H1 (cell line): ENCODE data around the gene SYNJ1. TPM values are rescaled to one million over a fixed set of nuclear protein-coding genes. Genes with fewer than 3 reads are reported as not detected.

ENCODE experiments used
- CTCF ChIA-PET: fragments of 300-600 bp; sonication (Branson Sonifier 250); formaldehyde crosslinking; loops from one replicate; lab custom pipeline; 2021; ENCODE audit not compliant: partially characterized antibody; lab: Charles Lee
- POLR2A ChIA-PET: fragments of 300-600 bp; sonication (Branson Sonifier 250); formaldehyde crosslinking; loops from one replicate; lab custom pipeline; 2021; ENCODE audit warnings: inconsistent platforms; ENCODE audit not compliant: partially characterized antibody; lab: Charles Lee
- DNase-seq, 2 experiments: peaks; one replicate each; pipeline versions ENCODE4 v3.0.0 to v3.0.0-alpha.2; 2010 to 2022; ENCODE audit warnings: low spot score in 2 of 2, low read depth in 1 of 2, mixed read lengths in 1 of 2
- FAIRE-seq: peaks from 2 replicates; lab custom pipeline; 2011; peaks lifted over from hg19 to GRCh38; lab: Jason Lieb, UNC
- H2AFZ ChIP-seq: 2 replicates; pipeline ENCODE4 v1.8.1; 2012; ENCODE audit warnings: low read length, inconsistent platforms
- H2AK5ac ChIP-seq: 2 replicates; pipeline ENCODE4 v1.6.1; 2013; ENCODE audit warnings: low read depth, low read length
- H2BK120ac ChIP-seq: replicated peaks from 2 replicates; pipeline ENCODE3; 2013; ENCODE audit warnings: low read depth, low read length, inconsistent platforms
- H2BK12ac ChIP-seq: 2 replicates; pipeline ENCODE4 v1.6.1; 2013; ENCODE audit warnings: low read depth, low read length
- H2BK15ac ChIP-seq: 2 replicates; pipeline ENCODE4 v1.6.1; 2013; ENCODE audit warnings: low read length
- H2BK20ac ChIP-seq: 2 replicates; pipeline ENCODE4 v1.6.1; 2013; ENCODE audit warnings: low read length
- H2BK5ac ChIP-seq: 2 replicates; pipeline ENCODE4 v1.6.1; 2013; ENCODE audit warnings: low read depth, low read length
- H3K14ac ChIP-seq: 2 replicates; pipeline ENCODE4 v1.6.1; 2013; ENCODE audit warnings: inconsistent platforms; ENCODE audit not compliant: insufficient read length
- H3K18ac ChIP-seq: 2 replicates; pipeline ENCODE4 v1.6.1; 2013; ENCODE audit warnings: low read length; ENCODE audit errors: extremely low read depth
- H3K23ac ChIP-seq: 2 replicates; pipeline ENCODE4 v1.6.1; 2013; ENCODE audit warnings: inconsistent platforms; ENCODE audit not compliant: insufficient read length
- H3K23me2 ChIP-seq: 2 replicates; pipeline ENCODE4 v1.6.1; 2013; ENCODE audit warnings: low read depth, low read length
- H3K27ac ChIP-seq: 2 replicates; pipeline ENCODE4 v1.6.1; 2011; ENCODE audit warnings: low read depth, low read length, inconsistent platforms
- H3K27me3 ChIP-seq, 4 experiments: replicated peaks in 1 of 4; 1 replicate in 1 of 4; 2 replicates in 3 of 4; pipeline versions ENCODE4 v1.6.1 to v1.8.1; 2011 to 2013; ENCODE audit warnings: low read length in 3 of 4, mild to moderate bottlenecking in 3 of 4, inconsistent platforms in 2 of 4, mixed read lengths in 2 of 4, moderate library complexity in 1 of 4; ENCODE audit not compliant: control insufficient read depth in 3 of 4, insufficient read depth in 3 of 4; ENCODE audit errors: extremely low read depth in 1 of 4
- H3K36me3 ChIP-seq, 4 experiments: 2 replicates each; pipeline versions ENCODE4 v1.6.1 to v1.8.1; 2011 to 2013; ENCODE audit warnings: mild to moderate bottlenecking in 4 of 4, low read length in 3 of 4, moderate library complexity in 2 of 4, control low read depth in 1 of 4, inconsistent platforms in 1 of 4; ENCODE audit not compliant: insufficient read depth in 4 of 4, control insufficient read depth in 2 of 4
- H3K4ac ChIP-seq: replicated peaks from 2 replicates; pipeline ENCODE3; 2013; ENCODE audit warnings: low read length, low read depth, mixed read lengths, inconsistent platforms; ENCODE audit not compliant: insufficient read length
- H3K4me1 ChIP-seq, 4 experiments: replicated peaks in 1 of 4; 1 replicate in 1 of 4; 2 replicates in 3 of 4; pipeline versions ENCODE4 v1.6.1 to v1.8.1; 2011 to 2013; ENCODE audit warnings: low read length in 3 of 4, inconsistent platforms in 2 of 4, mixed read lengths in 1 of 4; ENCODE audit not compliant: insufficient read depth in 4 of 4, control insufficient read depth in 3 of 4
- H3K4me2 ChIP-seq, 2 experiments: 2 replicates each; pipeline versions ENCODE4 v1.6.1 to v1.8.1; 2011 to 2013; ENCODE audit warnings: low read depth in 2 of 2, low read length in 2 of 2, control low read depth in 1 of 2, inconsistent platforms in 1 of 2, mild to moderate bottlenecking in 1 of 2; ENCODE audit not compliant: insufficient read depth in 1 of 2
- H3K4me3 ChIP-seq, 4 experiments: fragments of 200-600, 300-600 bp in 1 of 4; sonication (generic), shearing (Covaris generic), sonication (Bioruptor Twin) in 1 of 4; 2 replicates each; pipeline versions ENCODE4 v1.5.1 to v1.8.1; 2011 to 2016; ENCODE audit warnings: low read length in 4 of 4, low read depth in 3 of 4, control low read depth in 2 of 4, inconsistent platforms in 2 of 4, mild to moderate bottlenecking in 2 of 4, mixed read lengths in 1 of 4, moderate library complexity in 1 of 4; ENCODE audit not compliant: insufficient read depth in 2 of 4; ENCODE audit errors: extremely low read depth in 1 of 4
- H3K56ac ChIP-seq: replicated peaks from 2 replicates; pipeline ENCODE3; 2013; ENCODE audit warnings: low read depth, mild to moderate bottlenecking, mixed read lengths, low read length, inconsistent platforms; ENCODE audit not compliant: insufficient read length
- H3K79me1 ChIP-seq: 2 replicates; pipeline ENCODE4 v1.6.1; 2013; ENCODE audit warnings: low read depth, low read length, control low read depth
- H3K79me2 ChIP-seq, 2 experiments: 2 replicates each; pipeline versions ENCODE4 v1.6.1 to v1.8.1; 2012 to 2013; ENCODE audit warnings: low read length in 2 of 2, mild to moderate bottlenecking in 2 of 2, inconsistent platforms in 1 of 2; ENCODE audit not compliant: insufficient read depth in 2 of 2, control insufficient read depth in 1 of 2
- H3K9ac ChIP-seq, 4 experiments: replicated peaks in 1 of 4; 1 replicate in 1 of 4; 2 replicates in 3 of 4; pipeline versions ENCODE4 v1.6.1 to v1.8.1; 2011 to 2013; ENCODE audit warnings: low read depth in 3 of 4, low read length in 3 of 4, control low read depth in 2 of 4, mild to moderate bottlenecking in 2 of 4, moderate library complexity in 2 of 4, inconsistent platforms in 1 of 4; ENCODE audit errors: extremely low read depth in 1 of 4
- H3K9me3 ChIP-seq, 2 experiments: 2 replicates each; pipeline versions ENCODE4 v1.6.1 to v1.8.1; 2012 to 2013; ENCODE audit warnings: mild to moderate bottlenecking in 2 of 2, moderate library complexity in 2 of 2, control low read depth in 1 of 2, inconsistent platforms in 1 of 2, low read depth in 1 of 2, low read length in 1 of 2, mixed read lengths in 1 of 2; ENCODE audit not compliant: insufficient read depth in 2 of 2
- H4K20me1 ChIP-seq, 2 experiments: replicated peaks in 1 of 2; 2 replicates each; pipeline versions ENCODE3 to v1.8.1; 2011 to 2013; ENCODE audit warnings: inconsistent platforms in 2 of 2, low read length in 2 of 2, mild to moderate bottlenecking in 1 of 2; ENCODE audit not compliant: insufficient read depth in 2 of 2, control insufficient read depth in 1 of 2
- H4K5ac ChIP-seq: 2 replicates; pipeline ENCODE4 v1.6.1; 2013; ENCODE audit warnings: low read length, low read depth, mixed read lengths, inconsistent platforms; ENCODE audit not compliant: insufficient read length
- H4K8ac ChIP-seq: 2 replicates; pipeline ENCODE4 v1.8.0; 2013; ENCODE audit warnings: mild to moderate bottlenecking, moderate library complexity, low read length, inconsistent platforms; ENCODE audit not compliant: insufficient read depth; ENCODE audit errors: extremely low read depth
- H4K91ac ChIP-seq: replicated peaks from 2 replicates; pipeline ENCODE3; 2013; ENCODE audit warnings: low read length, mixed read lengths, inconsistent platforms; ENCODE audit not compliant: insufficient read length
- BCL11A ChIP-seq, 2 experiments: IDR thresholded peaks; one replicate each; pipeline ENCODE4 v1.6.1; 2011; ENCODE audit warnings: low read depth in 2 of 2, low read length in 2 of 2, mild to moderate bottlenecking in 2 of 2
- CBX5 ChIP-seq: fragments of 300-800, 300-1000 bp; sonication (generic); IDR thresholded peaks from 2 replicates; pipeline ENCODE4 v1.7.1; 2016; ENCODE audit warnings: antibody characterized with exemption, low read length, low read depth
- CBX8 ChIP-seq: fragments of 300-800, 300-1000 bp; sonication (generic); IDR thresholded peaks from 2 replicates; pipeline ENCODE4 v1.7.1; 2016; ENCODE audit warnings: low read depth, low read length, borderline replicate concordance
- CREB1 ChIP-seq: IDR thresholded peaks from 2 replicates; pipeline ENCODE4 v1.6.1; 2012; ENCODE audit warnings: inconsistent platforms
- EGR1 ChIP-seq: IDR thresholded peaks from 2 replicates; pipeline ENCODE4 v1.6.1; 2011; ENCODE audit warnings: low read depth, low read length, borderline replicate concordance
- KDM5A ChIP-seq: fragments of 200-600 bp; IDR thresholded peaks from 2 replicates; pipeline ENCODE4 v1.7.1; 2012; ENCODE audit warnings: mild to moderate bottlenecking, low read length, inconsistent platforms, mixed read lengths
- NRF1 ChIP-seq: IDR thresholded peaks from 2 replicates; pipeline ENCODE4 v1.6.1; 2011; ENCODE audit warnings: mild to moderate bottlenecking, low read depth, low read length, improper control_type of control experiment
- POLR2A ChIP-seq, 2 experiments: IDR thresholded peaks; 1 replicate in 1 of 2; 2 replicates in 1 of 2; pipeline ENCODE4 v1.6.1; 2011; ENCODE audit warnings: low read depth in 2 of 2, low read length in 2 of 2, mild to moderate bottlenecking in 2 of 2; ENCODE audit errors: control extremely low read depth in 1 of 2
- POLR2AphosphoS5 ChIP-seq: IDR thresholded peaks from 2 replicates; pipeline ENCODE4 v1.6.1; 2011; ENCODE audit warnings: low read depth, low read length
- POU5F1 ChIP-seq: IDR thresholded peaks from 2 replicates; pipeline ENCODE4 v1.6.1; 2011; ENCODE audit warnings: low read depth, mild to moderate bottlenecking, low read length, moderate library complexity
- RBBP5 ChIP-seq: IDR thresholded peaks from 2 replicates; pipeline ENCODE4 v1.7.1; 2012; ENCODE audit warnings: low read depth, mild to moderate bottlenecking, inconsistent platforms, low read length, moderate library complexity, borderline replicate concordance
- SIRT6 ChIP-seq: IDR thresholded peaks from one replicate; pipeline ENCODE4 v1.7.1; 2012; ENCODE audit warnings: low read length, inconsistent platforms
- SP1 ChIP-seq: IDR thresholded peaks from 2 replicates; pipeline ENCODE4 v1.6.1; 2011; ENCODE audit warnings: low read depth, low read length
- SP4 ChIP-seq: IDR thresholded peaks from 2 replicates; pipeline ENCODE4 v1.6.1; 2012; ENCODE audit warnings: low read length, inconsistent platforms
- SRF ChIP-seq: IDR thresholded peaks from 2 replicates; pipeline ENCODE4 v1.6.1; 2011; ENCODE audit warnings: mild to moderate bottlenecking, low read depth, low read length, moderate library complexity
- TBP ChIP-seq: IDR thresholded peaks from 2 replicates; pipeline ENCODE4 v1.6.1; 2011; ENCODE audit warnings: low read depth, low read length, improper control_type of control experiment
- TEAD4 ChIP-seq: IDR thresholded peaks from 2 replicates; pipeline ENCODE4 v1.6.1; 2012; ENCODE audit warnings: low read depth, low read length, inconsistent platforms, mixed read lengths
- WGBS, 2 experiments: shearing (Covaris generic) in 1 of 2; methylation state at CpG; one replicate each; pipeline versions ENCODE4 v1.1.6 to v1.1.7; 2013 to 2015; ENCODE audit warnings: low lambda C conversion rate in 2 of 2, mixed read lengths in 2 of 2, inconsistent platforms in 1 of 2, low coverage in 1 of 2, missing lambda C conversion rate in 1 of 2; ENCODE audit not compliant: insufficient replicate concordance in 2 of 2, insufficient coverage in 1 of 2, insufficient read length in 1 of 2; ENCODE audit errors: extremely low coverage in 1 of 2, missing lambda C conversion rate in 1 of 2; 5-methylcytosine and 5-hydroxymethylcytosine counted together
- polyA plus RNA-seq, 7 experiments: library from polyadenylated mRNA; depleted of rRNA in 3 of 7; stranded (reverse) in 5 of 7; unstranded in 2 of 7; fragments of >200 nt in 5 of 7; fragments of 200-250 nt in 2 of 7; gene quantifications; 1 replicate in 5 of 7; 2 replicates in 1 of 7; 4 replicates in 1 of 7; pipeline versions ENCODE4 v1.2.1 to v1.2.3, GENCODE V29; 2011 to 2013; ENCODE audit warnings: missing spikeins in 2 of 7, mixed read lengths in 2 of 7
- total RNA-seq: library from RNA; stranded (reverse); fragmentation: NEBNext Ultra II Directional; extraction: Animal tissue kit (Norgen Biotek cat#: 25700); gene quantifications from 2 replicates; pipeline ENCODE4 v1.2.1, GENCODE V29; 2021

The SYNJ1 gene
- total and polyA plus RNA-seq, 2 of the 8 experiments (the other 6 are each of a cell fraction or from before 2014, with no cell fraction given), result 1.3 to 4.3 TPM

DNA sequence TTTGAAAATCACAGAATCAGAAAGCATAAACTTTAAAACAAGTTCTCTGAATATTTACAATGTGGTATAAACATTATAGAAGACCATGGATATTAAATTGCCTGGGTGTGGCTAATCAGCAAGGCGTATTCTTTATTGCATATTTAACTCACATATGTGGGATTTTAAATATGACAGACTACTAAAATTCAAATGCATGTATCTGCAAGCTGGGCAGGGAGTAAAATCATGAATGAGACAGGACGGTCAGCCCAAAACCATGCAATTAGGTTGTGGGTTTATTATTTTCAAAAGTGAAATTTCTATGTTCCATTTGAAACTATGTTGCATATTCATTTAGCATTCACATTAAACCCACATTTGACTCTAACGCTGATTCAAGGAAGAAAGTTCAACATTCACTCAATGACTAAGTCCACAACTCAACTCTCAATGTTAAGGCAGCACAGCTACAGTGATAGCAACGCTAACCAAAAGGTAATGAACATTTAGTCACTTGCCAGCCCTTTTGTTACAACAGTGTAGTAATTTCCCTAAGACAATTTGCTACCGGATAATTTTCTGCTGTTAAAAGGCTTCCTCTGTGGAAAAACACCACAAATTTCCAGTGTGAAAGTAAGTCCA, 6.3 kb upstream of the SYNJ1 start:
- H3K27ac ChIP-seq, result no peak overlapping the region
- peaks cover 0 to 38% (median 4%) of the 10 kb centered on the region in 4 experiments; a peak in 3 of 8 replicates for H3K36me3 ChIP-seq
- 90% methylated on average over 5 of the region's 5 CpGs; no CpG with 5 or more reads in 1 of the 2 experiments for WGBS, 2 experiments
- no peak for TF ChIP-seq CBX5
- TF ChIP-seq POLR2A (IDR thresholded peaks at IDR 0.05; ENCODE audit: control extremely low read depth in 1 of 2, low read depth in 2 of 2, low read length in 2 of 2), result no peak
- TF ChIP-seq SIRT6, result no peak
- TF ChIP-seq KDM5A, result no peak
- TF ChIP-seq CREB1, result no peak
- TF ChIP-seq POU5F1, result no peak
- TF ChIP-seq CBX8, result no peak
- TF ChIP-seq RBBP5, result no peak
- no peak for TF ChIP-seq NRF1
- no peak for TF ChIP-seq SP1
- no peak for TF ChIP-seq EGR1
- TF ChIP-seq SRF, result no peak
- TF ChIP-seq POLR2AphosphoS5, result no peak
- TF ChIP-seq SP4, result no peak
- TF ChIP-seq BCL11A (IDR thresholded peaks at IDR 0.05; ENCODE audit: low read depth in 2 of 2, low read length in 2 of 2), result no peak
- no peak for TF ChIP-seq TEAD4
- TF ChIP-seq TBP, result no peak

More for the DNA sequence above, 6.3 kb upstream of the SYNJ1 start:
- CTCF ChIA-PET, result no interaction called here
- no peak overlapping the region for H2AFZ ChIP-seq
- H3K23ac ChIP-seq, result no peak overlapping the region
- no peak overlapping the region for H2AK5ac ChIP-seq
- H2BK15ac ChIP-seq, result no peak overlapping the region
- H3K4me3 ChIP-seq, result no peak overlapping the region
- no peak overlapping the region for H3K18ac ChIP-seq
- no peak overlapping the region for H4K91ac ChIP-seq
- H4K8ac ChIP-seq, result no peak overlapping the region
- no peak overlapping the region for H3K4ac ChIP-seq
- no peak overlapping the region for H2BK20ac ChIP-seq
- no peak overlapping the region for H4K5ac ChIP-seq
- no peaks in the 10 kb centered on the region for H3K9me3 ChIP-seq
- no peaks in the 10 kb centered on the region for H3K27me3 ChIP-seq
- FAIRE-seq (no peak), DNase-seq (no peak)
- no peaks in the 10 kb centered on the region for H3K79me2 ChIP-seq
- H3K79me1 ChIP-seq, result no peaks in the 10 kb centered on the region
- no peak overlapping the region for H3K14ac ChIP-seq
- H3K4me2 ChIP-seq, result no peak overlapping the region
- no peak overlapping the region for H3K9ac ChIP-seq
- H3K23me2 ChIP-seq, result no peaks in the 10 kb centered on the region
- H2BK120ac ChIP-seq, result no peak overlapping the region
- H2BK12ac ChIP-seq, result no peak overlapping the region
- H3K4me1 ChIP-seq, result no peaks in the 10 kb centered on the region
- peaks cover 2 to 7% of the 10 kb centered on the region in 2 experiments for H4K20me1 ChIP-seq
- no peak overlapping the region for H2BK5ac ChIP-seq
- no peak overlapping the region for H3K56ac ChIP-seq
- POLR2A ChIA-PET, result no interaction called here
